Mesodermal cell (in vitro differentiated cells): ENCODE results near the gene PEX5L.

Experiments
- H3K27ac ChIP-seq: 2 replicates; pipeline ENCODE4 v1.7.0; 2013; ENCODE audit warnings: mild to moderate bottlenecking, low read depth, low read length, moderate library complexity; ENCODE audit not compliant: severe bottlenecking
- H3K36me3 ChIP-seq: 2 replicates; pipeline ENCODE4 v1.7.1; 2013; ENCODE audit warnings: mild to moderate bottlenecking, low read length, moderate library complexity; ENCODE audit not compliant: control insufficient read depth, insufficient read depth
- H3K4me1 ChIP-seq: one replicate; pipeline ENCODE4 v1.7.1; 2013; ENCODE audit warnings: mild to moderate bottlenecking, low read length; ENCODE audit not compliant: insufficient read depth, control insufficient read depth, poor library complexity, severe bottlenecking
- H3K4me3 ChIP-seq: 2 replicates; pipeline ENCODE4 v1.7.0; 2013; ENCODE audit warnings: low read length, control low read depth, mild to moderate bottlenecking; ENCODE audit not compliant: insufficient read depth, poor library complexity, severe bottlenecking; ENCODE audit errors: extremely low read depth
- H3K9me3 ChIP-seq: 2 replicates; pipeline ENCODE4 v1.7.1; 2013; ENCODE audit warnings: mild to moderate bottlenecking, low read length, moderate library complexity; ENCODE audit not compliant: control insufficient read depth
- WGBS, 2 experiments: methylation state at CpG; one replicate each; pipeline ENCODE4 v1.1.5; 2013; ENCODE audit warnings: missing lambda C conversion rate in 2 of 2; ENCODE audit not compliant: insufficient coverage in 2 of 2; 5-methylcytosine and 5-hydroxymethylcytosine counted together

PEX5L gene

DNA sequence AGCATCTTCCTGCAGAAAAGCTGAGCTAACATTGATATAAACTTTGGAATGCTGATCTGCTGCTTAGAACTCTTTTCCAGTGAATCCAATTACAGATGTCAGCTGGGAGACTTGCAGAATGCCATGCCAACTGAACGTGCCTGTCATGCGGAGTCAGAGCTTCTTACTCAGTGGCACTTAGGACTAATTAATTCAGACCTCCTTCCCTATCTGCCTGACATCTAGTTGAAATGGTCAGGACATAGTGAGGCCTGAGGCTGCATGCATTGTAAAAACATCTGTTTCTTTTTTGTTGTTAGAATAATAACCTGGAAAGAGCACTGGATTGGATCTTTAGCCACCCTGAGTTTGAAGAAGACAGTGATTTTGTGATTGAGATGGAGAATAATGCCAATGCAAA is 271.3 kb downstream of the PEX5L start:
- peaks cover 42% of the 10 kb centered on the region for H3K36me3 ChIP-seq
- H3K9me3 ChIP-seq, result no peaks in the 10 kb centered on the region
- H3K4me1 ChIP-seq, result no peaks in the 10 kb centered on the region
- no peak overlapping the region for H3K4me3 ChIP-seq
- H3K27ac ChIP-seq, result no peak overlapping the region
- WGBS, 2 experiments, result 86 to 100% methylated on average over 2 of the region's 2 CpGs

- H3K4me1 ChIP-seq, result no peaks in the 10 kb centered on the region
- peaks cover 39% of the 10 kb centered on the region for H3K36me3 ChIP-seq
- WGBS, 2 experiments, result 89 to 94% methylated on average over 8 of the region's 8 CpGs
- H3K4me3 ChIP-seq, result no peak overlapping the region
- H3K27ac ChIP-seq, result no peak overlapping the region
- H3K9me3 ChIP-seq, result no peaks in the 10 kb centered on the region
These were observed 275.8 kb downstream of the PEX5L start for GRCh38 chr3:179760944-179761343.

DNA sequence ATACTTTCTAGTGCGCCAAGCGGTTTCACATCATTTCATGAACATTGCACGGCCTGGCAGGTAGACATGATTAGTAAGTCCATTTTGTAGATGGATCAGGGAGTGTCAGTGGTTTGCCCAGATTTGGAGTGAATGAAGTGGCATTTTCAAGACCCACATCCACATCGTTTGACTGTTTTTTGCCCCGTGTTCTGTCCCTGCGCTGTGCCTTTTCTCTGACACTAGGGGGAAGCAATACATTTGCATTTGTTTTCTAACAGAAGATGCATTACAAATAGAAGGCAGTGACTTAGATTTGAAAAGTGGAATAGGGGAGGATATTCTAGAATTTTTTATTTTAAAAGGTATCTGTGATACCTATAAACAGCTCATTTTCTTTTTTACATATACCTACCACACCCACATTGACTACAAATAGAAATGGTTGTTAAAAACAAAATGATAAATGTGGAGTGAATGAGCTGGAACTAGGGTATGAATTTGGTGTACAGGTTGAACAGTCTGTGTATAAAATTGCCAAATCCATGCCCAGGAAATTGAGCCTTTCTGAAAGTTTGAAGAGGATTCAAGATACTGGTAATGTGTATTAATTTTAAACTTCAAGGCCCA is 285.9 kb downstream of the PEX5L start:
- no peaks in the 10 kb centered on the region for H3K9me3 ChIP-seq
- no peaks in the 10 kb centered on the region for H3K4me1 ChIP-seq
- 62 to 88% methylated on average over 2 to 3 of the region's 6 CpGs for WGBS, 2 experiments
- H3K27ac ChIP-seq, result no peak overlapping the region
- H3K36me3 ChIP-seq, result peaks cover 14% of the 10 kb centered on the region
- no peak overlapping the region for H3K4me3 ChIP-seq

DNA sequence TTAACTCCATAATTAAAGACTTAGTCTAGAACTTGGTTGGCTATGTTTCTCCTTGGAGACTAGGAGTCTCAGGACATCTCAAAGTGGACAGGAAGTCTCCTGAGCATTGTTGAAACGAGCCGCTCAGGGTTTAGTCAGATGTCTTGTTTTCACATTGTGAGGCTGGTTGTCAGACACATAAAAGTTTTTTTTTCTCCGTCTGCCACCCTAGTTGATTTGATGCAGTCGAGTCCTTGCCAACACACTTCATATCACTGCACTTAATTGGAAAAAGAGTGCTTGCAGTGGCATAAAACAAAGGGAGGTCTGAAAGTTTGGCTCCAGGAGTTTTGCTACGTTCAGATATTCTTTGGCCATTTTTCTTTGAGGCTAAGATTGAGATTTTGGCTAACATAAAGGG is 291.0 kb downstream of the PEX5L start:
- no peak overlapping the region for H3K27ac ChIP-seq
- H3K9me3 ChIP-seq, result no peaks in the 10 kb centered on the region
- H3K4me3 ChIP-seq, result no peak overlapping the region
- H3K4me1 ChIP-seq, result no peaks in the 10 kb centered on the region
- WGBS, 2 experiments, result 67 to 100% methylated on average over 1 to 4 of the region's 5 CpGs
- H3K36me3 ChIP-seq, result peaks cover 21% of the 10 kb centered on the region

DNA sequence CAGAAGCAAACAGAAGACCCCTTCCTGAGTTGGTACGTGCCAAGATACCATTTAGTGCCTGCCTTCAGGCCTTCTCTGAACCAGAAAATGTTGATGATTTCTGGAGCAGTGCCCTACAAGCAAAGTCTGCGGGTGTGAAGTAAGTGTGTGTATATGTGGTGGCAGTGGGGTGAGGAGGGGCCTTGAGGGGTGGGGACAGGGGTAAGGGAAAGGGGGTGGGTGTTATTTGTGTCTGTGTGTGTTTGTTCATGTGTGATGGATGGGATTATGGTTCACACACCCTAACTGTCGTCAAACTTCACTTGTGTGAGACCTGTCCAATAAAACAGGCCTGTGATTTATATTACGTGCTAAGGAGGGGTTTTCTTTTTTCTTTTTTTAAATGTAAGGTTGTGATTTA is 291.7 kb downstream of the PEX5L start:
- Histone ChIP-seq H3K27ac (no peak overlapping the region), H3K4me1 (no peaks in the 10 kb centered on the region), H3K9me3 (no peaks in the 10 kb centered on the region), H3K36me3 (peaks cover 21% of the 10 kb centered on the region), H3K4me3 (no peak overlapping the region)
- WGBS, 2 experiments, result 93 to 100% methylated on average over 2 of the region's 4 CpGs
